GM18520 (cell line): ENCODE data around the gene MAGEA2B.
"Not testable (repeated sequence)": the region's sequence is repeated elsewhere in the genome, so short reads cannot be mapped to it uniquely, and the experiment has no call there.

Experiments used
- ATAC-seq: cut with Tn5 transposase; IDR thresholded peaks from one replicate; pipeline ENCODE4 v1.9.1; 2021; ENCODE audit not compliant: unreplicated experiment

Gene MAGEA2B

GRCh38 chrX:152754871-152755270 is 40.4 kb downstream of the MAGEA2B start:
- ATAC-seq, result not testable (repeated sequence)

GRCh38 chrX:152758918-152759317 is 44.5 kb downstream of the MAGEA2B start, which contains the start of gene CSAG3:
CSAG3 (plus strand) TSS chrX:152759218.
- ATAC-seq, result not testable (repeated sequence)

- not testable (repeated sequence) for ATAC-seq
Measured at GRCh38 chrX:152759544-152759943, 45.1 kb downstream of the MAGEA2B start.

GRCh38 chrX:152761582-152761981 is 47.2 kb downstream of the MAGEA2B start:
- ATAC-seq, result not testable (repeated sequence)

DNA sequence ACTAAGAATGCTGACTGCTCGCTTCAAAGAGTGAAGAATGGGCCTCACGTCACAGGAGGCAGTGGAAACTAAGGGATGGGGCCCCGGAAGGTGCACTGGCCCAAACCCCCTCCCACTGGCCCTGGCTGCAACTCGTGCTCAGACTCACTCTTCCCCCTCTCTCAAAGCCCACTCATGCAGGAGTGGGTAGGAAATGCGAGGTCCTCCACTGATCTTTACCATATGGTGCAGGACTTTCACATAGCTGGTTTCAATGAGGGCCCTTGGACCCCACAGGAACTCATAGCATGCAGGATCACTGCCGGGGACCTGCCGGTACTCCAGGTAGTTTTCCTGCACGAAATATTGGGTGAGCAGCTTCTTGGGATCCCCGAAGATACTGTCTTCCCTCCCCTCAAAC is 52.1 kb downstream of the MAGEA2B start:
- not testable (repeated sequence) for ATAC-seq
